HCT116 (cell line): ENCODE results near the gene NFATC1. TPM values are rescaled to one million over a fixed set of nuclear protein-coding genes. Genes with fewer than 3 reads are reported as not detected.

Experiments used
- ATAC-seq: fragments of 200-7000 bp; cut with Tn5 transposase; 2 replicates; pipeline ENCODE4 v1.9.1; 2020; ENCODE audit warnings: mild to moderate bottlenecking, moderate library complexity
- BruUV-seq: library from RNA; stranded (reverse); fragments of 400-500 nt; replicated peaks from 2 replicates; lab custom pipeline; 2021; lab: Mats Ljungman, UMichigan
- CTCF ChIA-PET: fragments of 300-600 bp; sonication (Branson Sonifier 250); formaldehyde crosslinking; loops from one replicate; lab custom pipeline; 2021; ENCODE audit warnings: antibody characterized with exemption; lab: Charles Lee
- POLR2A ChIA-PET: fragments of 300-600, 350-600 bp; sonication (Branson Sonifier 250); formaldehyde crosslinking; loops from one replicate; lab custom pipeline; 2021; ENCODE audit warnings: antibody characterized with exemption; lab: Charles Lee
- RAD21 ChIA-PET, 2 experiments: fragments of 300-600 bp; sonication (Branson Sonifier 250); formaldehyde crosslinking; loops; one replicate each; lab custom pipeline; 2023; ENCODE audit warnings: low total read pairs in 2 of 2; ENCODE audit not compliant: uncharacterized antibody in 2 of 2, unreplicated experiment in 2 of 2, low non-redundant PET in 1 of 2; lab: Charles Lee
- DNase-seq: peaks from one replicate; pipeline ENCODE4 v3.0.0-alpha.2; 2010; ENCODE audit warnings: low read depth, low spot score
- H2AFZ ChIP-seq: fragments of 200-600 bp; shearing (Covaris generic), sonication (generic); 2 replicates; pipeline ENCODE4 v1.6.1; 2017; ENCODE audit warnings: low read depth, mixed run types, mixed read lengths, antibody characterized with exemption, low read length; ENCODE audit not compliant: poor library complexity, severe bottlenecking
- H3K27ac ChIP-seq: 2 replicates; pipeline ENCODE4 v1.5.1; 2012; ENCODE audit warnings: low read depth, low read length
- H3K27me3 ChIP-seq: fragments of 200-600 bp; sonication (generic); 2 replicates; pipeline ENCODE4 v1.6.1; 2016; ENCODE audit warnings: mixed run types, low read length, mixed read lengths; ENCODE audit not compliant: insufficient read depth
- H3K36me3 ChIP-seq, 2 experiments: fragments of 200-500 bp in 1 of 2; fragments of 200-600 bp in 1 of 2; sonication (Bioruptor generic) in 1 of 2; sonication (generic) in 1 of 2; 2 replicates each; pipeline versions ENCODE4 v1.5.1 to v1.6.1; 2014 to 2016; ENCODE audit warnings: low read length in 2 of 2, inconsistent platforms in 1 of 2, mixed read lengths in 1 of 2, mixed run types in 1 of 2; ENCODE audit not compliant: insufficient read depth in 2 of 2, control insufficient read depth in 1 of 2
- H3K4me1 ChIP-seq, 2 experiments: fragments of 200-600 bp in 1 of 2; sonication (generic) in 1 of 2; 2 replicates each; pipeline versions ENCODE4 v1.5.1 to v1.6.1; 2012 to 2017; ENCODE audit warnings: low read length in 2 of 2, inconsistent platforms in 1 of 2, mild to moderate bottlenecking in 1 of 2, mixed read lengths in 1 of 2, mixed run types in 1 of 2, moderate library complexity in 1 of 2; ENCODE audit not compliant: insufficient read depth in 2 of 2, control insufficient read depth in 1 of 2
- H3K4me2 ChIP-seq: fragments of 200-600 bp; sonication (generic); 2 replicates; pipeline ENCODE4 v1.6.1; 2017; ENCODE audit warnings: mixed run types, low read length, mixed read lengths
- H3K4me3 ChIP-seq, 2 experiments: fragments of 200-600 bp in 1 of 2; sonication (generic) in 1 of 2; replicated peaks in 1 of 2; 2 replicates each; pipeline ENCODE4 v1.5.1; 2011 to 2016; ENCODE audit warnings: low read length in 2 of 2, control low read depth in 1 of 2, low read depth in 1 of 2, mild to moderate bottlenecking in 1 of 2, mixed read lengths in 1 of 2, mixed run types in 1 of 2
- H3K79me2 ChIP-seq: fragments of 200-600 bp; sonication (generic); 2 replicates; pipeline ENCODE4 v1.6.1; 2017; ENCODE audit warnings: mild to moderate bottlenecking, mixed run types, low read length, moderate library complexity, mixed read lengths; ENCODE audit not compliant: insufficient read depth
- H3K9ac ChIP-seq: fragments of 200-600 bp; sonication (generic); 2 replicates; pipeline ENCODE4 v1.6.1; 2016; ENCODE audit warnings: low read length, mixed read lengths
- H3K9me2 ChIP-seq: fragments of 200-600 bp; sonication (generic), shearing (Covaris generic); 2 replicates; pipeline ENCODE4 v1.6.1; 2017; ENCODE audit warnings: mixed run types, mild to moderate bottlenecking, moderate library complexity; ENCODE audit not compliant: insufficient read depth
- H3K9me3 ChIP-seq, 2 experiments: fragments of 200-500 bp in 1 of 2; fragments of 200-600 bp in 1 of 2; sonication (Bioruptor generic) in 1 of 2; sonication (generic) in 1 of 2; 2 replicates each; pipeline ENCODE4 v1.6.1; 2014 to 2017; ENCODE audit warnings: low read length in 2 of 2, mixed read lengths in 2 of 2, inconsistent platforms in 1 of 2, low read depth in 1 of 2, mild to moderate bottlenecking in 1 of 2, mixed run types in 1 of 2, moderate library complexity in 1 of 2; ENCODE audit not compliant: control insufficient read depth in 1 of 2, insufficient read depth in 1 of 2
- H4K20me1 ChIP-seq: fragments of 200-600 bp; sonication (generic), shearing (Covaris generic); 2 replicates; pipeline ENCODE4 v1.6.1; 2017; ENCODE audit warnings: mixed run types, mild to moderate bottlenecking, moderate library complexity; ENCODE audit not compliant: insufficient read depth
- CEBPB ChIP-seq: IDR thresholded peaks from 2 replicates; pipeline ENCODE4 v1.6.1; 2012; ENCODE audit warnings: low read depth
- EGR1 ChIP-seq: IDR thresholded peaks from 2 replicates; pipeline ENCODE4 v1.6.1; 2012; ENCODE audit warnings: low read depth
- ELF1 ChIP-seq: IDR thresholded peaks from 2 replicates; pipeline ENCODE4 v1.6.1; 2012; ENCODE audit warnings: low read depth, borderline replicate concordance
- POLR2A ChIP-seq: IDR thresholded peaks from 2 replicates; pipeline ENCODE4 v1.7.0; 2011; ENCODE audit warnings: borderline replicate concordance; ENCODE audit not compliant: insufficient read depth, insufficient read length; ENCODE audit errors: extremely low read depth
- POLR2AphosphoS5 ChIP-seq: IDR thresholded peaks from 2 replicates; pipeline ENCODE4 v1.6.1; 2011; ENCODE audit warnings: mild to moderate bottlenecking, low read depth, low read length, moderate library complexity
- RAD21 ChIP-seq: IDR thresholded peaks from 2 replicates; pipeline ENCODE4 v1.6.1; 2012; ENCODE audit warnings: low read depth, mild to moderate bottlenecking
- SIN3A ChIP-seq: IDR thresholded peaks from 2 replicates; pipeline ENCODE4 v1.6.1; 2012; ENCODE audit warnings: low read depth
- SP1 ChIP-seq: IDR thresholded peaks from 2 replicates; pipeline ENCODE4 v1.6.1; 2012; ENCODE audit warnings: low read depth
- TCF7L2 ChIP-seq: IDR thresholded peaks from 2 replicates; pipeline ENCODE4 v1.7.0; 2011; ENCODE audit warnings: borderline replicate concordance, inconsistent platforms; ENCODE audit not compliant: insufficient read depth, insufficient read length; ENCODE audit errors: extremely low read depth
- YY1 ChIP-seq: IDR thresholded peaks from 2 replicates; pipeline ENCODE4 v1.6.1; 2011; ENCODE audit warnings: low read length, low read depth, moderate library complexity, mild to moderate bottlenecking; ENCODE audit not compliant: insufficient replicate concordance; ENCODE audit errors: extremely low read depth
- ZFX ChIP-seq: fragments of 450-650 bp; IDR thresholded peaks from 2 replicates; pipeline ENCODE4 v1.6.1; 2017
- intact Hi-C: fragments of 100-400 bp; cut with micrococcal nuclease; formaldehyde crosslinking; loops from 2 replicates; pipeline ENCODE4 v1.10.0; 2022
- total RNA-seq: library from RNA; stranded (reverse); gene quantifications from one replicate; pipeline ENCODE4 v1.2.1, GENCODE V29; 2021; ENCODE audit not compliant: unreplicated experiment
- TF ChIP-seq, protein P1 (sequence below): IDR thresholded peaks from 2 replicates; pipeline ENCODE4 v1.6.1; 2012
- TF ChIP-seq, protein P2 (sequence below): IDR thresholded peaks from 2 replicates; pipeline ENCODE4 v1.6.1; 2011; ENCODE audit warnings: mild to moderate bottlenecking, low read length, moderate library complexity; ENCODE audit not compliant: insufficient replicate concordance; ENCODE audit errors: extremely low read depth
- TF ChIP-seq, protein P3 (sequence below): IDR thresholded peaks from 2 replicates; pipeline ENCODE4 v1.6.1; 2012

Gene NFATC1
- total RNA-seq, 1 experiment from 2014 or later, result 20.8 TPM

DNA sequence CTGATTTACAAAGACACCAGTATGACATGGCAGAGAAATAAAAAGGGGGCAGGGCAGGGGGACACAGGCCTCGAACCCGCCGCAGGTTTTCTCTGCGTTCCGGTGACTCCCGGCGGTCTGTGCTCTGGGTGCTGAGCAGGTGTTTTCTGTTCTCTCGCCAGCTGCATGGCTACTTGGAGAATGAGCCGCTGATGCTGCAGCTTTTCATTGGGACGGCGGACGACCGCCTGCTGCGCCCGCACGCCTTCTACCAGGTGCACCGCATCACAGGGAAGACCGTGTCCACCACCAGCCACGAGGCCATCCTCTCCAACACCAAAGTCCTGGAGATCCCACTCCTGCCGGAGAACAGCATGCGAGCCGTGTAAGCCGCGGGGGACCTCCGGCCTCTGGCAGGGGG lies 52.9 kb downstream of the NFATC1 start:
- intact Hi-C loops, result no loop called here
- no peaks in the 10 kb centered on the region for H3K9me2 ChIP-seq
- no peaks in the 10 kb centered on the region for H3K79me2 ChIP-seq
- no TSS peak for BruUV-seq
- no peak overlapping the region for H3K4me2 ChIP-seq
- no peak overlapping the region for H2AFZ ChIP-seq
- no peak overlapping the region for H3K9ac ChIP-seq
- H3K4me3 ChIP-seq, result no peak overlapping the region
- H3K9me3 ChIP-seq, result no peaks in the 10 kb centered on the region
- no peaks in the 10 kb centered on the region for H3K27me3 ChIP-seq
- TF ChIP-seq, protein P1, sequence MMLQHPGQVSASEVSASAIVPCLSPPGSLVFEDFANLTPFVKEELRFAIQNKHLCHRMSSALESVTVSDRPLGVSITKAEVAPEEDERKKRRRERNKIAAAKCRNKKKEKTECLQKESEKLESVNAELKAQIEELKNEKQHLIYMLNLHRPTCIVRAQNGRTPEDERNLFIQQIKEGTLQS, result no peak
- TF ChIP-seq RAD21, result no peak
- no peak for TF ChIP-seq ZFX
- no peak for TF ChIP-seq SIN3A
- TF ChIP-seq, protein P2, sequence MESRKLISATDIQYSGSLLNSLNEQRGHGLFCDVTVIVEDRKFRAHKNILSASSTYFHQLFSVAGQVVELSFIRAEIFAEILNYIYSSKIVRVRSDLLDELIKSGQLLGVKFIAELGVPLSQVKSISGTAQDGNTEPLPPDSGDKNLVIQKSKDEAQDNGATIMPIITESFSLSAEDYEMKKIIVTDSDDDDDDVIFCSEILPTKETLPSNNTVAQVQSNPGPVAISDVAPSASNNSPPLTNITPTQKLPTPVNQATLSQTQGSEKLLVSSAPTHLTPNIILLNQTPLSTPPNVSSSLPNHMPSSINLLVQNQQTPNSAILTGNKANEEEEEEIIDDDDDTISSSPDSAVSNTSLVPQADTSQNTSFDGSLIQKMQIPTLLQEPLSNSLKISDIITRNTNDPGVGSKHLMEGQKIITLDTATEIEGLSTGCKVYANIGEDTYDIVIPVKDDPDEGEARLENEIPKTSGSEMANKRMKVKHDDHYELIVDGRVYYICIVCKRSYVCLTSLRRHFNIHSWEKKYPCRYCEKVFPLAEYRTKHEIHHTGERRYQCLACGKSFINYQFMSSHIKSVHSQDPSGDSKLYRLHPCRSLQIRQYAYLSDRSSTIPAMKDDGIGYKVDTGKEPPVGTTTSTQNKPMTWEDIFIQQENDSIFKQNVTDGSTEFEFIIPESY, result no peak
- no peaks in the 10 kb centered on the region for H3K4me1 ChIP-seq
- DNase-seq (no peak), ATAC-seq (no peak)
- ChIA-PET CTCF (no interaction called here), RAD21 (no interaction called here), POLR2A (no interaction called here)
- 0 out of 4 replicates have a peak, but pooled peaks cover 0 to 2% of the 10 kb centered on the region in 2 experiments for H3K36me3 ChIP-seq
- no peak overlapping the region for H3K27ac ChIP-seq
- no peaks in the 10 kb centered on the region for H4K20me1 ChIP-seq

DNA sequence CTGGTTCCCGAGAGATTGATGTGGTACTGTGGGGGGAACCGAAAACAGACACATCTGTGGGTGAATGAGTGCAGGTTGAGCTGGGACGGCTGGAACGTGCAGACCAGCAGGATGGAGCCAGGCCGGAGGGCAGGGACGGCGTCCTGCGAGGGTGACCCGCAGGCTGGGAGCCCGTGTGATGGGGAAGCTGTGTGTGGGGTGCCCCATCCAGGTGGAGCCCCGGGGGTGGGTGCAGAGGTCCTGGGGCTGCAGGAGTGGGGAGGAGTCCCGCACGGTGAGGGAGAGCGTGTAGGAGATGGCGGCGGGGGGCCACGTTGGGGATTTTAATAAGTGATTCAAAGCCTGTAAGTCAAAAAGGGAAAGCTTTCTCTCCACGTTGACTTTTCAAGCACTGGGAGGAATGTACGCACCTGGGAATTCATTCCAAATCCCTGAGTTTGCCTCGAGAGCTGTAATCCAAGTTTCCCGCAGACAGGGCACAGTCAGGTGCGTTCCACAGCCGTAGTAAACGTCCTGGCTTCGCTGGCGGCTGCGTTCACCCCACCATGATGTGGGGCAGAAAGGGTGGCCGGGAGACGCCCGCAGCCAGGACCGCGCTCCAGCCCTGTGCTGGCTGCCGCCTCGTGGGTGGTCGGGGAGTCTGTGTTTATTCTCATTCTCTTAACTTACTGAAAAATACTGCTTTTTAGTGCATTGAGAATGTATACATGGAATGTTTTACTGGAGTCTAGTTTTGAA lies 54.0 kb downstream of the NFATC1 start:
- H3K4me1 ChIP-seq, result no peaks in the 10 kb centered on the region
- no peak overlapping the region for H3K4me2 ChIP-seq
- intact Hi-C loops, result no loop called here
- no peaks in the 10 kb centered on the region for H3K27me3 ChIP-seq
- H3K79me2 ChIP-seq, result no peaks in the 10 kb centered on the region
- no peak overlapping the region for H3K27ac ChIP-seq
- ChIA-PET POLR2A (no interaction called here), CTCF (no interaction called here), RAD21 (no interaction called here)
- TF ChIP-seq ELF1 (no peak), SP1 (no peak), POLR2A (no peak), EGR1 (no peak), CEBPB (no peak), POLR2AphosphoS5 (no peak), TCF7L2 (no peak), YY1 (no peak), RAD21 (no peak)
- TF ChIP-seq, protein P3, sequence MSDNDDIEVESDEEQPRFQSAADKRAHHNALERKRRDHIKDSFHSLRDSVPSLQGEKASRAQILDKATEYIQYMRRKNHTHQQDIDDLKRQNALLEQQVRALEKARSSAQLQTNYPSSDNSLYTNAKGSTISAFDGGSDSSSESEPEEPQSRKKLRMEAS, result no peak
- TF ChIP-seq, protein P1, result no peak
- no peak overlapping the region for H3K9ac ChIP-seq
- no peak overlapping the region for H2AFZ ChIP-seq
- no peak overlapping the region for H3K4me3 ChIP-seq
- DNase-seq (no peak), ATAC-seq (no peak)
- H3K36me3 ChIP-seq, result 0 out of 4 replicates have a peak, but pooled peaks cover 0 to 2% of the 10 kb centered on the region in 2 experiments
- H4K20me1 ChIP-seq, result no peaks in the 10 kb centered on the region
- BruUV-seq, result no TSS peak
- H3K9me3 ChIP-seq, result no peaks in the 10 kb centered on the region
- H3K9me2 ChIP-seq, result no peaks in the 10 kb centered on the region
